Measurements from ENCODE around the gene GAL3ST2.
"Not testable (repeated sequence)": the region's sequence is repeated elsewhere in the genome, so short reads cannot be mapped to it uniquely, and the experiment has no call there.

GAL3ST2 gene

GRCh38 chr2:241810307-241811200, 33.9 kb downstream of the GAL3ST2 start:
- DNase-seq, result no peak

GRCh38 chr2:241811201-241811951, 34.8 kb downstream of the GAL3ST2 start:
- DNase-seq, result no peak

DNA sequence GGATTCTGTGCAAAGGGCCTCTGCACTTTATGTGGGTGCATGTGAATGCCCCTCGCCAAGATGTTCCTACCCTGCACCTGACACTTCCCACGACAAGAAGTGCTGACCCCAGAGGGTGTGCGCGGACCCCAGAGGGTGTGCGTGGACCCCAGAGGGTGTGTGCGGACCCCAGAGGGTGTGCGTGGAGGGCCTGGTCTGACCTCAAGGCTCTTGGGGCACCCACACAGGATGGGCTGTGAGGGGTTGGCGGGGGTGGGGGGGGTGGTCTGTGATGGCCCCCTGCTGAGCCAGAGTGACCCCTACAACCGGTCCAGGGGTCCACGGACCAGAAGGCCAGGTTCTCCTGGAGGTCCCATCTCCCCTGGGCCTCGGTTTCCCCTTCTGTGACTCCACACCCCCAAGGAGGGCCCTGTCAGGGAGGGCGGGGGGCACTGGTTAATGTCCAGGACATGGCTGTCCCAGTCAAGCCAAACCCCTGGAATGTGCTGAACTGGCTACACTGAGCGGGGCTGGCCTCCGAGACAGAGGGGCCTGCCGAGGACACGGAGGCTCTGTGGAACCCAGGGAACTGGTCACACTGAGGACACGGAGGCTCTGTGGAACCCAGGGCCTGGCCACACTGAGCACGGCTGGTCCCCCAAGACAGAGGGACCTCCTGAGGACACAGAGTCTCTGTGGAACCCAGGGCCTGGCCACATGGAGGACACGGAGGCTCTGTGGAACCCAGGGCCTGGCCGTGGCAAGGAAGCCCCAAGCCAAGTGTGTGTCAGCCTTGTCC, 35.5 kb downstream of the GAL3ST2 start:
- DNase-seq, result no peak

- no peak for DNase-seq
Measured at GRCh38 chr2:241812730-241813643, 36.4 kb downstream of the GAL3ST2 start.

DNA sequence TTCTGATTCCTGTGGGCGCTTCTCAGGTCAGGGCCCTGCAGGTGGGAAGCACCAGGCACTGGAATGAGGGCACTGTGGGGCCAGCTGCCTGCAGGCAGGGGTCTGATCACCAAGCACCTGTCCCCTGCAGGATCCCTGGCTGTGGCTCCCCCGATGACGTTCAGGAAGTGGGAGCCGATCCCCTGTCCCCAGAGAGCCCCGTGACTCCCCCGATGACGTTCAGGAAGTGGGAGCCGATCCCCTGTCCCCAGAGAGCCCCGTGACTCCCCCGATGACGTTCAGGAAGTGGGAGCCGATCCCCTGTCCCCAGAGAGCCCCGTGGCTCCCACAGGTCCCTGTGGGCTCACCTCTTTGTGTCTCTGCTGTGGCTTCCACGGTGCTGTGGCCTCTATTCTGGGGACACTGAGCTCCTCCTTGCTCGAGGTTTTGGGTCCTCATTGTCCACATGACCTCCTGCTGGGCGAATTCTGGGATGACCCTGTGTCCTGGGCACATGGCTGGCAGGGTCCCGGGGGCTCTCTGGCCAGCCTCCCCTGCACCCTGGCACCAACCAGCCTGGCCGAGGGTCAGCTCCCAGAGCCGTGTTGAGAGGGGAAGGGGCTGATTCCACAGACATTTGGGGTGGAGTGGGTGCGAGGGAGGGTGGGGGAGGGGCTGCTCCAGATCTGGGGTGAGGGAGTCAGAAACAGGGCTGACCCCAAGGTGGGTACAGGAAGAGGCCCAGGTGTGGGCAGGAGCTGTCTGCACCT, 37.2 kb downstream of the GAL3ST2 start:
- DNase-seq, result no peak

DNA sequence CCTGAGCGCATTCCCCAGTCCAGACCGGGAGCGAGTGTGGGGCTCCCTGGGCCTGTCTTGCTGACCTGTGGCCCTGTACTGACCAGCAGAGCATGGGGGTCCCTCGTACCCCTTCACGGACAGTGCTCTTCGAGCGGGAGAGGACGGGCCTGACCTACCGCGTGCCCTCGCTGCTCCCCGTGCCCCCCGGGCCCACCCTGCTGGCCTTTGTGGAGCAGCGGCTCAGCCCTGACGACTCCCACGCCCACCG, 37.7 kb downstream of the GAL3ST2 start:
- DNase-seq, result no peak

DNA sequence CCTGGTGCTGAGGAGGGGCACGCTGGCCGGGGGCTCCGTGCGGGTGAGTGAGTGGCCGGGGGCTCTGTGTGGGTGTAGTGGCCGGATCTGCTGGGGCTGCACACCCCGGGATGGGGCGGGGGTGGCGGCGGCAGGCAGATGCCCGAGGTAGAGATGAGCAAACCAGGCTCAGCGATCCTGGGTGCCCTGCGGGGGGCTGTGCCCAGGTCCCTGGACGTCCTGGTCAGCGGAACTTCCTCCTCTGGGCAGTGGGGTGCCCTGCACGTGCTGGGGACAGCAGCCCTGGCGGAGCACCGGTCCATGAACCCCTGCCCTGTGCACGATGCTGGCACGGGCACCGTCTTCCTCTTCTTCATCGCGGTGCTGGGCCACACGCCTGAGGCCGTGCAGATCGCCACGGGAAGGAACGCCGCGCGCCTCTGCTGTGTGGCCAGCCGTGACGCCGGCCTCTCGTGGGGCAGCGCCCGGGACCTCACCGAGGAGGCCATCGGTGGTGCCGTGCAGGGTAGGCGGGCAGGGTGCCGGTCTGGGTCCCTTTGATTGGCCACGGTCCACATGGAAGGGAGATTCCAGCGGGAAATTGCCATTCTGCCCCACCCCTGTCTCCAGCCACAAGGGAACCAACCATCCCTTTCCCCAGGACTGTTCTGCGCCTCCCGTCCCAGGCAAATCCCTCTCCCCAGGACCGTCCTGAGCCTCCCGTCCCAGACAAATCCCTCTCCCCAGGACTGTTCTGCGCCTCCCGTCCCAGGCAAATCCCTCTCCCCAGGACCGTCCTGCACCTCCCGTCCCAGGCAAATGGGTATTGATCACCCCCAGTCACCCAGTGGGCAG, 38.2 kb downstream of the GAL3ST2 start:
- DNase-seq, result no peak

GRCh38 chr2:241815477-241816430, 39.1 kb downstream of the GAL3ST2 start:
- no peak for DNase-seq

DNA sequence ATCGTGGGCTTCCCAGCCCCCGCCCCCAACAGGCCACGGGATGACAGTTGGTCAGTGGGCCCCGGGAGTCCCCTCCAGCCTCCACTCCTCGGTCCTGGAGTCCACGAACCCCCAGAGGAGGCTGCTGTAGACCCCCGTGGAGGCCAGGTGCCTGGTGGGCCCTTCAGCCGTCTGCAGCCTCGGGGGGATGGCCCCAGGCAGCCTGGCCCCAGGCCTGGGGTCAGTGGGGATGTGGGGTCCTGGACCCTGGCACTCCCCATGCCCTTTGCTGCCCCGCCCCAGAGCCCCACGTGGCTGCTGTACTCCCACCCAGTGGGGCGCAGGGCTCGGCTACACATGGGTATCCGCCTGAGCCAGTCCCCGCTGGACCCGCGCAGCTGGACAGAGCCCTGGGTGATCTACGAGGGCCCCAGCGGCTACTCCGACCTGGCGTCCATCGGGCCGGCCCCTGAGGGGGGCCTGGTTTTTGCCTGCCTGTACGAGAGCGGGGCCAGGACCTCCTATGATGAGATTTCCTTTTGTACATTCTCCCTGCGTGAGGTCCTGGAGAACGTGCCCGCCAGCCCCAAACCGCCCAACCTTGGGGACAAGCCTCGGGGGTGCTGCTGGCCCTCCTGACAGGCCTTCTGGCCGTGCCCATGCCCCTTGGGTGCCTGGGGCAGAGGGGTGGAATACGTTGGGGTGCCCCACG, 40.0 kb downstream of the GAL3ST2 start:
- DNase-seq, result no peak

GRCh38 chr2:241817126-241817820, 40.7 kb downstream of the GAL3ST2 start:
- no peak for DNase-seq

GRCh38 chr2:241817821-241818215, 41.2 kb downstream of the GAL3ST2 start:
- DNase-seq, result not testable (repeated sequence)

DNA sequence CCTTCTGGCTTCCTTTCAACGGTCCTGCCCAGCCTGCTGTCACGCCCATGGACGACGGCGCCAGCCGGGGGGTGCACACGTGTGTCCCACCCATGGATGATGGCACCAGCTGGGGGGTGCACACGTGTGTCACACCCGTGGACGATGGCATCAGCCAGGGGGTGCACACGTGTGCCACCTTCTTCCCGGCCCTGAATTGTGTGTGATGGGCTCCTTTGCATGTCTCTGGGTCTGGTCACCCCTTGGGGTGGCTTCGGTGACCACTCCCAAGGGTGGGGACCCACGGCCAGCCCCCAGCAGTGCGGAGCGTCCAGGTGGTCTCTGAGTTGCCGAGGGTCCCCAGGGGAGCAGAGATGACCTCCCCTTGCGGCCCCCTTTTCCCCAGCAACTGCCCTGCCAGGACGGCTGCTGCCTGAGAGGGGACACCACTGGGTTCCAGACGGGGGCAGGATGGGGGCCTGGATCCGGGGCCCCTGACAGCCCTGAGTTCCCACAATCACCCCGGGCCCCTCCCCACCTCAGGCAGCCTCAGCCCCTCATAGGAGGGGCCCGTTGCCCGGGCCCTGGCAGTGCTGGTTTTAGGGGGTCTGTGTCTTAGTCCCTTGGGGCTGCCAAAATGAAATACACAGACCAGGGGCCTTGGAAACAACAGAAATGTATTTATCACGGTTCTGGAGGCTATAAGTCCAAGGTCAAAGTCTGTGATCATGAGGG, 41.8 kb downstream of the GAL3ST2 start:
- DNase-seq, result no peak

DNA sequence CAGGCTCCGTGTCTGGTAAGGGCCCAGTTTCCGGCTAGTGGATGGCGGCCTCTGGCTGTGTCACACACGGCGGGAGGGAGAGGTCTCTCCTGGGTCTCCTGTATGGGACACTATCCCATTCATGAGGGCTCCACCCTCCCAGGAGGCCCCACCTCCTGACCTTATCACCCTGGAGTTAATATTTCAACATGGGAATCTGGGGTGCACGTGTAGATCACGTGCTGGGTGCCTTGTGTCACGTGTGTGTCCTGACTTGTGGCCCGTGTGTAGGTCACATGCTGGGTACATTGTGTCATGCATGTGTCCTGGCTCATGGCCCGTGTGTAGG, 42.3 kb downstream of the GAL3ST2 start:
- no peak for DNase-seq

- not testable (repeated sequence) for DNase-seq
Measured at GRCh38 chr2:241819947-241820624, 43.5 kb downstream of the GAL3ST2 start.

- no peak for DNase-seq
Measured at GRCh38 chr2:241820625-241821384, 44.2 kb downstream of the GAL3ST2 start.

Measured in activated T-cell treated with anti-CD3 and anti-CD28 coated beads for 4 hours (primary cell).